ENCODE measurements around the gene OLIG1.

OLIG1 gene

DNA sequence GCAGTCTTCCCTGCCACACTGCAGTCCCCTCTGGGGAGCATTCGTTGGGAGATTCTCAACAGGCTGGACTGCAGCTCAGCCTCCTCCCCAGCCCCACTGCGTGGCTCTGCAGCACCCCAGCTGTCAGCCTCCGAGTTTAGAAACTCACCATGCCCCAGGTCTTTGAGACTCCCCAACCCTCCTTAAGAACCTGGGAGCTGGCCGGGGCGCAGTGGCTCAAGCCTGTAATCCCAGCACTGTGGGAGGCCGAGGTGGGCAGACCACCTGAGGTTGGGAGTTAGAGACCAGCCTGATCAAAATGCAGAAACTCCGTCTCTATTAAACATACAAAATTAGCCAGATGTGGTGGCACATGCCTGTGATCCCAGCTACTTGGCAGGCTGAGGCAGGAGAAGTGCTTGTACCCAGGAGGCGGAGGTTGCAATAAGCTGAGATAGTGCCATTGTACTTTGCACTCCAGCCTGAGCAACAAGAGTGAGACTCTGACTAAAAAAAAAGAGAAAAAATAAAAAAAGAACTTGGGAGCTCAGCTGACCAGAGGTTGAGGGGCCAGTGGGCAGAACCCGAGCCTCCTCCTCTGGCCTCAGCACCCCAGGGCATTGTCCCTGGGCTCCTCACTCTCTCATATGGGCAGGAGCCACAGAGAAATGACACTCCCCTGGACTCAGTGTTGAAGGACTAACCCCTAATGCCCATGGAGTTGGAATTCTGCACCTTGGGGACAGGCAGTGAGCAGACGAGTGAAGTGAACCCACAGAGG, 38.6 kb upstream of the OLIG1 start:
- DNase-seq, result no peak

DNA sequence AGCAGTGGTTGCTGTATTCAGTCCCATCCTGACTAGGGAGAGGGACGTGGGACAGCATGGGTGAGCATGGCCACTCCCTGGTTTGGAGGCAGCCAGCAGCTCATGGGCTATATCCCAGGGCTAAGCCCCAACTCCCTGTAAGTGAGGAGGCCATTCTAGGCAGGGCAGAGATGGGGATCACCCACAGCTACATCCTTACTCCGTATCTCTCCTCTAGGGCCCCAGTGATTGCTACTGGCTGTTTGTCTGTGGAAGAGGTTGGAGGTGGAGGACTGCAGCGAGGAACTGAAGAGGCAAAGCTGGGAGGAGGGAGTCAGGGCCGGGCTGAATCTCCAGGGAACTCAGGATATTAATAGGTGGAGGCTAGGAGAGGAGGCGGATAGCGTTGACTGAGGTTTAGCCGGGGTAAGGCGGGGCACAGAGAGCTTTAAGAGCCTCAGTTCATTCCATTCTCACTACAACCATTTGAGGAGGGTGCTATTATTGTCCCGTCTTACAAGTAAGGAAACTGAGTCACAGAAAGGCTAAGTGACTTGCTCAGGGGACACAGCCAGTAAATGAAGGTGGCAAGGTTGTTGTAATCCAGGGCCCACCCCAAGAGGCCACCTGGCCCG, 37.4 kb upstream of the OLIG1 start:
- DNase-seq, result no peak

DNA sequence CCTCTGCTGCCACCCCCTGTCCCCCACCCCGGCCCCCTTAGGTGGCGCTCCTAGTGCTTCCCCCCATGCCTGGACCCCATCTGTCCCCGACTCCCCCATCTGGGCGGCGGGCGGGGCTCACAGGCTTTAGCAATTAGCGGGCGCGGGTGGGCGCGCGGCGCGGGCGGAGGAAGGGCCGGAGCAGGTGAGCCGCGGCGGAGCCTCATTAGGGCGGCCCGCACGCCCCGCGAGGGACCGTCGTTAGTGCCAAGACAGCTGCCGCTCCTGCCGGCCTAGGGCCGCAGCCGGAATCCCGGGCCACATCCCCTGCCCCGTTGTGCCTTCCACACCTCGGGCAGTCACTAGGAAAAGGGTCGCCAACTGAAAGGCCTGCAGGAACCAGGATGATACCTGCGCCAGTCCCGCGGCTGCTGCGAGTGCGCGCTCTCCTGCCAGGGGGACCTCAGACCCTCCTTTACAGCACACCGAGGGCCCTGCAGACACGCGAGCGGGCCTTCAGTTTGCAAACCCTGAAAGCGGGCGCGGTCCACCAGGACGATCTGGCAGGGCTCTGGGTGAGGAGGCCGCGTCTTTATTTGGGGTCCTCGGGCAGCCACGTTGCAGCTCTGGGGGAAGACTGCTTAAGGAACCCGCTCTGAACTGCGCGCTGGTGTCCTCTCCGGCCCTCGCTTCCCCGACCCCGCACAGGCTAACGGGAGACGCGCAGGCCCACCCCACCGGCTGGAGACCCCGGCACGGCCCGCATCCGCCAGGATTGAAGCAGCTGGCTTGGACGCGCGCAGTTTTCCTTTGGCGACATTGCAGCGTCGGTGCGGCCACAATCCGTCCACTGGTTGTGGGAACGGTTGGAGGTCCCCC, 36.6 kb upstream of the OLIG1 start:
- no peak for DNase-seq

DNA sequence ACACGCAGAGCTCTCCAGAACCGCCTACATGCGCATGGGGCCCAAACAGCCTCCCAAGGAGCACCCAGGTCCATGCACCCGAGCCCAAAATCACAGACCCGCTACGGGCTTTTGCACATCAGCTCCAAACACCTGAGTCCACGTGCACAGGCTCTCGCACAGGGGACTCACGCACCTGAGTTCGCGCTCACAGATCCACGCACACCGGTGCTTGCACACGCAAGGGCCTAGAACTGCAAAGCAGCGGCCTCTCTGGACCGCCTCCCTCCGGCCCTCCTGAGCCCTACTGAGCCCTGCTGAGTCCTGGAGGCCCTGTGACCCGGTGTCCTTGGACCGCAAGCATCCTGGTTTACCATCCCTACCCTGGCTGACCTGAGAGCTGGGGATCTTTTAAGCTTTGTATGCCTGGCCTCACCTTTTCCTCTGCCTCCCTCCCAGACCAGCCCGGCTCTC, 36.0 kb upstream of the OLIG1 start:
- no peak for DNase-seq

DNA sequence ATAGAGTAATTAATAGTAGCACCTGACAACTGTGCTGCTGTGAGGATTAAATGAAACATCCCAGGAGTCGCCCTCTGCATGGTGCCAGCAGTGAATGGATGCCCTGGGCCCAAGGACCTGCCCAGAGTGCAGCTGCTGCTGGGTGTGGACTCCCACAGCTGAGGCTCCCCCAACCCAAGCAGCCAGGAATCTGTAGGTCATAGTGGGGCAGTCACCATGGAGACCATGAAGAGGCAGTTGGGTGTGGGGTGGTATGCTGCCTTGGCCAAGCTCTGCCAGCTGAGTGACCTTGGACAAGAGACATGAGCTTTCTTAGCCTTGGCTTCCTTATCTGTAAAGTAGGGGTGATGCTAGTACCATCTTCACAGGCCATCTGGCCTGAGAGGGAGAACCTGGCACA, 34.8 kb upstream of the OLIG1 start:
- no peak for DNase-seq

DNA sequence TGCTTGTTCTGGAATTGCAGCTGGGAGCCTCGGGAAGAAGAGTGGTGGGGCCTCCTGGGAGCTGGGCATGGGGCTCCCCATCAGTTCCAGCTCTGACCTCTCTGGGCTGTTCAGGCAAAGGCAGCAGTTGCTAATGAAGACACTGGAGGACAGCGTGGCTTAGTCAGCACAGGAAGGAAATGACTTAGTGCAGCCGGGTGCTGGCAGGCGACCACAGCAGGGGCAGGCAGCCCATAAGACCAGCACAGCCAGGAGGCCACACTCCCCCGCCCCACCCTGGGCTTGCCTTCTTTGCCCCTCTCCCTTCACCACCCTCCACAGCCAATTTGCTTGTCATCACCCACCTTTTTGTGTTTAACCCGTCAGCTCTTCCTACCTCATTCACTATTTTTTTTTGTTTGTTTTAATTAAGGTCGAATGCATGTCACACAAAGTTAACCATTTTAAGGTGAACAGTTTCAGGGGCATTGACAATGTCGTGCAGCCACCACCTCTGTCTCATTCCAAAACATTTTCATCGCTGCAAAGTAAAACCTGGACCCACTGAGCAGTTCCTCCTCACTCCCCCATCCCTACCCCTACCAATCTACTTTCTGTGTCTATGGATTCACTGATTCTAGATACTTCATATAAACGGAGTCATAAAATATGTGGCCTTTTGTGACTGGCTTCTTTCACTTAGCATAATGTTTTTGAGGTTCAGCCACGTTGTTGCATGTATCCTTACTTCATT, 33.3 kb upstream of the OLIG1 start:
- DNase-seq, result no peak

DNA sequence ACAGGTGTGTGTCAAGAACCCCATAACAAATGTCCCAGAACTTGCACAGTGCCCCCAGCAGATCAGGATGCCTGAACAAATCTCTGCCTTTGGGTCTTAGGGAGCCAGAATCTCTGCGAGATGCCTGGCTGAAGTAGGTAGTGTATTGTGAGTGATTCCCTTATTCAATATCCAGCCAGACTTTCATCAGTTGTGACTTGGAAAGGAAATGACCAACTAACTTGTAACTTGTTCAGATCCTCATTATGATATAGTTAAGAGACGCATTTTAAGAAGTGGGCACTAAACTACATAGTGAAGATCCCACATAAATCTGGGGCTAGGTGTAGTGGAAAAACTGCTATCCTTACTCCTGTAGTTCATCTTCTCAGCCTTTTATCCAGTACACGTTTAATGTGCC, 32.4 kb upstream of the OLIG1 start:
- DNase-seq, result no peak

DNA sequence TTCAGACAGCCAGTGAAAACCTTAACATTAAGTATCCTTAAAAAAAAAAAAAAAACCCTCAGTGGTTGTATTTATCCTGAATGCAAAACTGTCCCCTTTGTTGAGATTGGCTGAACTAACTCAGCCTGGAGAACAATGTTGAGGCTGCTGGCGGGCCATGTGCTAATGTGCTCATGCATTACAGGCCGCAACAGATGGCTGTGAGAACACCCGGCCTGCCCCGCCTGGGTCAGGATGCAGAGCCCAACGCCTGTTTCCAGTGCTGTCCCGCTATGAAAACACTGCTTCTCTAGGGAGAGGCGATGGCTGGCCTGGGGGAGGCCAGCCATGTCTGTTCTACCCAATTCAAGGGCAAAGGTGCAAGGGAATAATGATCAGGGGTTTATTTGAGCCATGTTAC, 30.4 kb upstream of the OLIG1 start:
- no peak for DNase-seq

DNA sequence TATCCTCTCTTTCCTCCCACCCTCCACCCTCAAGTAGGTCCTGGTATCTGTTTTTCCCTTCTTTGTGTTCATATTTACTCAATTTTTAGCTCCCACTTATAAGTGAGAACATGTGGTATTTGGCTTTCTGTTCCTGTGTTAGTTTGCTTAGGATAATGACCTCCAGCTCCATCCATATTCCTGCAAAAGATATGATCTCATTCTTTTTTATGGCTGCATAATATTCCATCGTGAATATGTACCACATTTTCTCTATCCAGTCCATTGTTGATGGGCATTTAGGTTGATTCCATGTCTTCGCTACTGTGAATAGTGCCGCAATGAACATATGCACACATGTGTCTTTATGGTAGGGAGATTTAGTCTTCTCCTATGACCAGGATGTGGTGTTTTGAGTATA, 29.7 kb upstream of the OLIG1 start:
- no peak for DNase-seq

DNA sequence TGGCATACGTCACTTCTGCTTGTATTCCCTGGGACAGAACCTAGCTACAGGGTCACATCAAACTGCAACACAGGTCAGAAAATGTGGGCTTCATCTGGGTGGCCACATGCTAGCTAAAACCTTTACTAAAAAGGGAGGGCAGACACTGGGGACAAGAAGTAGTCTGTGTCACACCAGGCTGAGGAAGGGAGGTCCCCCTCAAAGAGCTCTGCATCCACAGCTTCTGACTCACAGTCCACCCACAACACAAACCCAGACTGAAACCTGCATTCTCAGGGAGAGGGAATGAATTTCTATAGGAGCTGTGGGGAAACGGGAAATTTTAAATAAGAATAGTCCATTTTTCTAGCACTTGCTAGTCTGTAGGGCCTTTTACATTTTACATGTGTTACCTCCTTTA, 28.0 kb upstream of the OLIG1 start:
- no peak for DNase-seq

DNA sequence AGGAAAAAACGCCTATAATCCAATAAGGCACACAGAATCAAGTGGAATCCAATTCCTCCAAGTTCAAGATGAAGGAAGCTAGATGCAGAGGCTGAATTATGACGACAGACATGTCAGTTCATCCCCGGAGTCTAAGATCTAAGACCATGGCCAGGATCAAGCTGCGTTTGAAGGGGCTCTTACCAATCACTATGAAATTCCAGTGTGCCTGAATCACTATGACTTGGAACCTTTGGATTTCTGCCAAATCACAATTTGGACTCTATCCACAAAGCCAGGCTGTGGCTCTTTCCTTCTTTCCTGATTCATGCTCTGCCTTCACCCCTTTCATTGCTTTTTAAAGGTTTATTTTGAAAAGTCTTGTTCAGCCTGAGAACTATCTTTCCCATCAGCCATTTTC, 27.1 kb upstream of the OLIG1 start:
- DNase-seq, result no peak

DNA sequence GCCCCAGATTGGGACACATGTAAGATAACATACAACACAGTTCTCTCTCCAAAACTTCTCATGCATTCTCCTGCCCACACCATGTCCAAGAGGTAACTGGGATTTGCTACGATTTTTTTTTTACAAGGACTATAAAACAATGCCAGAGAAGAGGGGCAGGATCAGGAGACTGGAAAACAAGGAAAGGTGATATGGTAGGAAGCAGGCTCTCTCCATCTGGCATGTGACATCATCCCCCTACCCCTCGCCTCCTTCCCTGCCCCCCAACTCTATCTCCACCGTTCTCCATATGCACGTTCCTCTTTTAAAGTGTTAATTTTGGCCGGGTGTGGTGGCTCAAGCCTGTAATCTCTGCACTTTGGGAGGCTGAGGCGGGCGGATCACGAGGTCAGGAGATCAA, 23.5 kb upstream of the OLIG1 start:
- no peak for DNase-seq

DNA sequence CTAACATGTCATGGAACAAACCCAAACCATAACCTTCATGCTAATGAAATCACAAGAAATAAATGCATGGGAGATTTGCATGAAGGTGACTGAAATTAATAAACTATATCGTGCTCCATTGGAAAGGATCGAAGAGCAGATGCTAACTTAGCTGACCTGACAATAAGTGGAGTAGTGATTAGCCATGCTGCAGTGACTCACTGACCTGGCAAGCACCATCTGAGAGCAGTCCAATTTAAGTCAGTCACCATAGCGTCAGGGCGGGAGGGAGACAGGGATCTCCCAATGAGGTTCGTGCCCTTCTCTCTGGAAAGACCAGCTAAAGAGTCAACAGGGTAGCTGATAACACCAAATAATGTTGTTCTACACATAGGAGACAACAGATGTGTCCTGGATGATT, 22.7 kb upstream of the OLIG1 start:
- DNase-seq, result no peak

DNA sequence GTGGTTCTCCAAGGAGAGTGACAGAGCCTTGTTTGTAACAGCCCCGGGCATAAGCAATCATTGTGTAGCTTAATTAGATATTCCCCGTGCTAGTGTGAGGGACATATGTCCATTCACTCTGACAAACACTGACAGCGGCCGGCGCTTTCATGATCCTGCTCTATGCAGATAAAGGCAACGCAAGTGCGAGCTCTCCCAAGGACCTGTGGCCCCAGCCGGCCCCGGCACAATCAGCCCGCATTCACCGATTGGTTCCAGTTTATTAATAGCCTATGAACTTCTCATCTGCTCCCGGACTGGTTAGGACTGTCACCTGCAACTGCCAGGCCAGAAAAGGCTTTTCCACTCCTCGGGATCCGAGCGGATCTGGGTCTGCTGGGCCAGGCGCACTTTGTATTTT, 18.0 kb upstream of the OLIG1 start:
- DNase-seq, result no peak

DNA sequence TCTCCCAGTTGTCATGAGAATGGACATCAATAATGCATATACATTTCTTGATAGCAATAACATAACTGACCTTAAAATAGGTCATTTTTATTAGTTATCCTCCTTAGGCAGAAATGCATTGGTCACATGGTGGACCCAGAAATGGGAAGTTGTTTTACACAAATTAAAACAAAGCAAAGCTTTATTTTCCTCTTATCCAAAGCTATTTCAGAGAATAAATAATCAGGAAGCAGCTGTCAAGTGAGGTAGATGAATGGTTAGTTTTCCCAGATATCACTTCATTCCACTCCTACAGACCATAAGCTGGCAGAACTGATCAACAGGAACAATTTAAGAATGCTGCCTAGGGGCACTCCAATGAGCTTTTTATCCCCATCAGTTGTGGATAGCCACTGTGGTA, 16.0 kb upstream of the OLIG1 start:
- DNase-seq, result no peak

DNA sequence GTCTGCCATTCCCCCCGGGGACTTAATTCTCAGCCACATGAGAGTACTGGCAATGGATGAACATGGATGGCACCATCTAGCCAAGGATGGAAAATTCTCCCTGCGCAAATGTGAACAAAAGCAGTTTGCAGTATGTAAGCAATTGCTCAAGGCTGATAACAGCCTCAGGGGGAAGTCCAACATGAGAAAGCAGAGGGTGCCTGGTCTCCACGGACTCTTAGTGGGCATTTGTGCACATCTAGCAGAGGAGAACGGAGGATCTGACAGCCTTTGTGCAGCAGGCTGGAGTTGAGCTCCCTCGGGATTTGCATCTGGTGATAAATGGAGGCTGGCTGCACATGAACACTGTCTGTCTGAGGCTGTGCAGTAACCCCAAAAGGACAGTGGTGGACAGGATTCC, 13.9 kb upstream of the OLIG1 start:
- no peak for DNase-seq

DNA sequence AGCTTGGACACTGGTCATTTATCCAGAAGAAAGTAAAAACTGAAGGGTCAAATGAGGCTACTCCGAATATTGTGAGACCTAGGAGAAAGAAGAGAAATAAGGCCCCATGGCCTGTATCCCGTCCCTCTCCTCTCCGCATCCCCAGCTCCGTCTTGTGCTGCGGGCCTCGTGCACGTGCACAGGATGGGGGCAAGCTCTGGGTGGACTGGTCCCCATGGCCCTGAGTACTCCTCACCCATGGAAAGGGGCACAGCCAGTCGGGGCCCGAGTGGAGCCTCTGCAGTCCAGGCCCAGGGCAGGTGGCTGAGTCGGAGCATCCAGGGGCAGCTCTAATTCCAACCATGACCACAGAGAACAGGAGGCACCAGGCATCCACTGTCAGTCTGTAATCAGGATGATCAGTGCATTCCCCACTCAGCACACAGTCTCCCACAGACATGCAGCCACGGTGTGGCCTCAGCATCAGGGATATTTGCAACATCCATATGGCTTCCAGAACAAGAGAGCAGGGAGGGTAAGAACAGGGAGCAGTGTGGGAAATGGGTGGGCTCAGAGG, 12.5 kb upstream of the OLIG1 start:
- DNase-seq, result no peak

DNA sequence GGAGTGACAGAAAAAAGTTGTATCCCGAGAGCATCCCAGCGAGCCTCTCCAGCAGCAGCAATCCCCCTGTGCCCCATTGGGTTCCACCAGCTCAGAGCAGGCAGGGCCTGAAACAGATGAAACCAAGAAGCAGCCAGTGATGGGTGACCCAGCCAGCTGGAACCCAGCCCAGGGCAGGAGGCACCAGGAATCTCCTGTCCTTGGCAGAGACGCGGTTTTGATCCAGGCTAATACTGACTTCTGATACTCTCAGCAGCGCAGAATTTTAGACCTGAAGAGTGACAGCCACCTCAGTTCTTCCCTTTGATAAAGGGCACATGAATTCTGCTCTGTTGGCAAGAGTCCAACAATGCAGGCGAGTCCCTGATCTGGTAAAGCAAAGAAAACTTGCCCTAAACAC, 11.4 kb upstream of the OLIG1 start:
- DNase-seq, result no peak

DNA sequence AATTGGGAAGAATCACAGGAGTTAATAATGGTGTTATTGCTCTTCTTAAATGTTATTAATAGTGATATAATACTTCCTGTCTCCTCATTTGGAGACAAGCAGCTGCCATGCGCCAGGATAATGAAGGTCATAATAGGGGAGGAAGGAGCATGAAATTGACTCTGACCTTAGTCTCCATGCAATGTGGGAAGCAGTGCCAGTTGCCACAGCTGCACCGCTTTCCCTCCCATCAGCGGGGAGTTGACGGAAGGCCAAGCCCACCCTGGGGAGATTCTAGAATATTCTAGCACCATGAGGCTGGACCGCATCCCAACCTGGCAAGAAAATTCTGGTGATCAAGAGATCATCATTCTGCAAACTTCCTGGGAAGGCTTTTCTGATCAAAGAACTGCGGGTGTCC, 11.0 kb upstream of the OLIG1 start:
- no peak for DNase-seq

DNA sequence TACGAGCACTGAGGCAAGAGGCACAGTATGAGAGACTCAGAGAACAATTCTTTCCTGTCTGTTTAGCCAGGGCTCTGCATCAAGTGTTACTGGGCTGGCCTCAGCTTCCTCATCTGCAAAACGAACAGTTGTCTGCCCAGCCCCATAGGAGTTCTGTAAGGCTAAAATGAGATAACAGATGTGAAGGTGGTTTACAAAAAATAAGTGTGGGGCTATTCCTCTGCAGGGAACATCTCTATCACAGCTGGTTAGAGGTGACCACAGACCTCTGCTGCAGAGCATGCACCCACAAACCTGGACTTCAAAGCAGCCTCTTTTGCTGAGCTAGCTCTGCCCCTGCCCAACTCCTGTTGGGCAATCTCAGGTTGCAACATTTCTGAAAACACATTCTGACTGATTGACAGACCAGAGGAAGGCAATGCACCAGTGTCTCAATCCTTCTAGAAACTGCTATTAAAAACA, 10.5 kb upstream of the OLIG1 start:
- DNase-seq, result no peak

DNA sequence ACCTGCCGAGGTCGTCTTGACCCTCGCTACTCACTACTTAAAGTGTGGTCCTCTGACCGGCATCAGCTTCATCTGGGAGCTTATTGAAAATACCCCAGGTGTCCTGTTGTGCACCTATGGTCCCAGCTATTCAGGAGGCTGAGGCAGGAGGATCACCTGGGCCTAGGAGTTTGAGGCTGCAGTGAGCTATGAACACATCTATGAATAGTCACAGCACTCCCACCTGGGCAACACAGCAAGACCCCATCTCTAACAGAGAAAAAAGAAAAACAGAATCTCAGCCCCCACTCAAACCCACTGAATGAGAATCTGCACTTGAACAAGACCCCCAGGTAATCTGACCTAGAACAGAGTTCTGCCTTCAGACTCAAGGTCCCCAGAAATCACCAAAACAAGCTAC, 8.7 kb upstream of the OLIG1 start:
- DNase-seq, result no peak

DNA sequence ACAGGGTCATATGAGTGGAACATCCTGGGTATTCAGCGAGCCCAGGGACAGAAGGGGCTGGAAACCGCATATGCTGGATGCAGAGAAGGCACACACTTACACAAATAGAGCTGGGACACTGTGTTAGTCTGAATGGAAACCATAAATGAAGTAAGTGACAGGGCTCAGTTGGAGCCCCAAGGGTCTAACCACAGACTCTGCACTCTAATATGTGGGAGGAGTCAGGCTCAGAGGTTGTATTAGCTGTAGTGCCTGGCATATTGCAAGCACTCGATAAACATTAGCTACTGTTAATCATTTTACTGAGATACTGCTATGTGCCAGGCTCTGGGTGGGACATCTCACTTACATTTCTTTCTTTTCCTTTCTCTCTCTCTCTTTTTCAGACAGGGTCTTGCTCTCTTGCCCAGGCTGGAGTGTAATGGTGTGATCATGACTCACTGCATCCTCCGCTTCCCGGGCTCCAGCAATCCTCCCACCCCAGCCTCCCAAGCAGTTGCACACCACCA, 6.5 kb upstream of the OLIG1 start:
- no peak for DNase-seq

Measured in NCI-H1048 (cell line).